ENCODE results near the gene TMEM163.
A peak's percentile ranks its signal among the peaks of the same experiment; 100 is the strongest.

Gene TMEM163

DNA sequence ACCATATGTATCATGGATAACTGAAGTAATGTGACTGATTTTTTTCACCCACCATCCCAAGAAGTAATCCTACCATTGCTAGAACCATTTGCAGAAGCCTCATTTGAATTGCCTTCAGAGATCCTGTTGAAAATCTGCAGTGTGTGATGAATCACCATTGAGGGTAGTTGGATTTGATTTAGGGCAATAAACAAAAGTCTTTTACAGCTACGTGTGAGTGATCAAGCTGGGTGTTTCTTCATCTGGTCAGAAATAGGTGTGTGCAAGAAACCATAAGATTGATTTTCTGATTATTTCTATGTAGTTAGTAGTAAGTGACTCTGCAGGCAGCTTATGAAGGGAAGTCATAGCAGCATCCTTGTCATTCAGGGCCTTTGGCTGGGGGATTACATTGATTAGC, 305.4 kb downstream of the TMEM163 start:
- H3K27ac ChIP-seq, result no peak overlapping the region
- CTCF ChIA-PET, result no interaction called here
- POLR2A ChIA-PET (ENCODE audit: low non-redundant PET), result no interaction called here

DNA sequence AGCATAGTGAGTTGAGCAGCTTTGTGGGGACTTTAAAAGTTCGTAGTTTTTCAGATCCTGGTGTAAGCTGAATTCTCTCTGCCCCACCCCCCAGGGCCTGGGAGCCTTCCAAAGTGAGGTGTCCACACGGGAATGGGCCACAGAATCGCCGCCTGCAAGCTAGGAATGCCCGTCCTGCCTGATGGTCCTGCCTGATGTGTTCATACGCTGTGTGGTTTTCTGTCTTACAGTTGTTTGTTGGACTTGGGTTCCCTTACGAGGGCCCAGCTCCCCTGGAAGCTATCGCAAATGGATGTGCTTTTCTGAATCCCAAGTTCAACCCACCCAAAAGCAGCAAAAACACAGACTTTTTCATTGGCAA, 306.2 kb downstream of the TMEM163 start:
- no peak overlapping the region for H3K27ac ChIP-seq
- TF ChIP-seq, protein P1, sequence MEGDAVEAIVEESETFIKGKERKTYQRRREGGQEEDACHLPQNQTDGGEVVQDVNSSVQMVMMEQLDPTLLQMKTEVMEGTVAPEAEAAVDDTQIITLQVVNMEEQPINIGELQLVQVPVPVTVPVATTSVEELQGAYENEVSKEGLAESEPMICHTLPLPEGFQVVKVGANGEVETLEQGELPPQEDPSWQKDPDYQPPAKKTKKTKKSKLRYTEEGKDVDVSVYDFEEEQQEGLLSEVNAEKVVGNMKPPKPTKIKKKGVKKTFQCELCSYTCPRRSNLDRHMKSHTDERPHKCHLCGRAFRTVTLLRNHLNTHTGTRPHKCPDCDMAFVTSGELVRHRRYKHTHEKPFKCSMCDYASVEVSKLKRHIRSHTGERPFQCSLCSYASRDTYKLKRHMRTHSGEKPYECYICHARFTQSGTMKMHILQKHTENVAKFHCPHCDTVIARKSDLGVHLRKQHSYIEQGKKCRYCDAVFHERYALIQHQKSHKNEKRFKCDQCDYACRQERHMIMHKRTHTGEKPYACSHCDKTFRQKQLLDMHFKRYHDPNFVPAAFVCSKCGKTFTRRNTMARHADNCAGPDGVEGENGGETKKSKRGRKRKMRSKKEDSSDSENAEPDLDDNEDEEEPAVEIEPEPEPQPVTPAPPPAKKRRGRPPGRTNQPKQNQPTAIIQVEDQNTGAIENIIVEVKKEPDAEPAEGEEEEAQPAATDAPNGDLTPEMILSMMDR (conservative IDR thresholded peaks at IDR 0.05; ENCODE audit: low read depth), result no peak
- ChIA-PET POLR2A (ENCODE audit: low non-redundant PET) (no interaction called here), CTCF (interaction anchor here (0.6 to 1.8 kb wide), 10 partner anchors 11 to 296 kb away, joined by 3 to 9 read pairs (median 5); no protein-coding TSS in a partner anchor)
- no peak for DNase-seq (ENCODE audit: low spot score)

More for the DNA sequence above, 305.4 kb downstream of the TMEM163 start:
- DNase-seq (ENCODE audit: low spot score), result no peak
- TF ChIP-seq, protein P1 (conservative IDR thresholded peaks at IDR 0.05; ENCODE audit: low read depth), result no peak

DNA sequence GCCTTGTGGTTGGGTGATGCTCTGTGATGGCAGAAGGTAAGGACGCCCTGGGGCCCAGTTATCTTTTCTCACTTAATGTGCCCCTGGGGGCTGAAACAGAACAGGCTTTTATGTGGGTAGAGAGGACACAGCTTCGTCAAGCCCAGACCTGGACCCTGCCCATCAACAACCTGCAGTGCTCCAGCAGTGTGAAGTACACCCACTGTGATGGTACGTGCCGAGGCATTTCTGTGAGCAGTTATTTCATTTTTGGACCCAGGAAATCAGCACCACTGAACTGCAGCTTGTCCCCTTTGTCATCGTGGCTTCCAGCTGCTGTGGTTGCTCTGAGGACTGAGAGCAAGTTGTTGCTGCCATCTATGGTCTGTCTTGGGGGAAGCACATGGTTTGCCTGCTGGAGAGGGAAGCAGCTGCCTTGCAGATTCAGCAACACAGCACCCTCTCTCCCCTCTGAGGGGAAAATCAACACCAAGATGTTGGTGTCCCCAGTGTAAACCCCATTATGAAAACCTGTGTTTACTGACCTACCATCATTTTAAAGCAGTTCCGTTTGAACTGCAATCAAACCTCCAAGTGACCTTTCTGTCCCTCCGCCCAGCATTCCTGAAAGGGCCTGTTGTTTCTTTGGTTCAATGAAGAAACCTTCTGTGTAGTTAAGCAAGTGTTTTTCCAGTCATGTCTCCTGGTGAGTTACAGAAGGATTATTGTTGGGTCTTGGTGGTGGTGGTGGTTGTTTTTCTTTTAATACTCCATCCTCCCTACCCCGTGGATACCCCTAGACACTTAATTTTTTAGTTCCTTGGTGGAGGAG, 306.8 kb downstream of the TMEM163 start:
- TF ChIP-seq, protein P1 (conservative IDR thresholded peaks at IDR 0.05; ENCODE audit: low read depth), result peak; percentile 30
- peak; percentile 44 for DNase-seq (ENCODE audit: low spot score)
- H3K27ac ChIP-seq, result no peak overlapping the region
- POLR2A ChIA-PET (ENCODE audit: low non-redundant PET), result no interaction called here
- CTCF ChIA-PET, result interaction anchor here (0.6 to 1.8 kb wide), 13 partner anchors 11 to 295 kb away, joined by 3 to 9 read pairs (median 4); partner anchors contain the start of gene MGAT5

DNA sequence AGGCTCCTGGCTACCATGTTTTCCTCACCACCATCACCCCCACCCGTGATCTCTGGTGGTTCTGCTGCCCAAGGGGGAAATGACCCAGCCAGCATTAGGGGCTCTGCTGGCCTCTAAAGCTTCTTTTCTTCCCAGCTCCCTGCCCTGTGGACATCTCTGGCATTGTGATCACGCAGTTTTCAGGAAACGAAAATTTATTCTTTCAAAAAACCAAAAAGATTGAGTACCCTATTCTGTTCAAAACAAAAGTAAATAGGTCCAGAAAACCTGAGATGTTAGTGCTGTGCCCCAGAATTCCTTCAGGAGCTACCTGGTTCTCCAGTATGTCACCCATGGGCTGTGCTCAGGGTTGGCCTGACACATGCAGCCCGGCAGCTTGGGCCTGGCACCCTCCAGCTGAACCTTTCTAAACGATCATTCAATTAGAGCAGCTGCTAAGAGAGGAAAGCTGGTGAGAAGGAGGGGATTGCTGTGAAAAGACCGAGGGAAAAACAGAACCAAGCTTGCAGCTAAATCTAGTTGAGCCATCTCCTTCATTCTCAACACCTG, 307.4 kb downstream of the TMEM163 start:
- no peak for DNase-seq (ENCODE audit: low spot score)
- TF ChIP-seq, protein P1 (conservative IDR thresholded peaks at IDR 0.05; ENCODE audit: low read depth), result no peak
- ChIA-PET CTCF (interaction anchor here (0.6 to 1.8 kb wide), 11 partner anchors 10 to 301 kb away, joined by 3 to 9 read pairs (median 3); partner anchors contain the start of gene MGAT5), POLR2A (ENCODE audit: low non-redundant PET) (no interaction called here)
- H3K27ac ChIP-seq, result no peak overlapping the region

DNA sequence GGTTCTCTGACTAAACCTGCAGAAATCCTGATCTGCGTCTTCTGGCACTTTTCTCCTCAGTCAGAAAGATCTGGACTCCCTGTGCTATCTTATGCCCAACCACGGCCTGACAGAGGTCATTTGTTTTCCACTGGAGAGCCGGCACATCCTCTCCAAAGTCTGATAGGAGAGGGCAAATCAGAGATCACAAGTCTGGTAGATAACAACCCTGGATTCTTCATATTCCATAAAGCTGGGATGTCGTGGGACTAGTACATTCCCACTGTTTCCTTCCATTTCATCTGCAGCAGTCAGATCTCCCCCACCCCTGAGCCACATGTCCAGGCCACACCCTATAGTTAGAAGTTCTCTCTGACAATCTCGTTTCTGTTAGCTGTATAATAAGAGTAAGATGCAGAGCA, 308.0 kb downstream of the TMEM163 start:
- H3K27ac ChIP-seq, result no peak overlapping the region
- POLR2A ChIA-PET (ENCODE audit: low non-redundant PET), result no interaction called here
- TF ChIP-seq, protein P1 (conservative IDR thresholded peaks at IDR 0.05; ENCODE audit: low read depth), result no peak
- CTCF ChIA-PET, result interaction anchor here (0.6 to 1.7 kb wide), 3 partner anchors 50 to 302 kb away, joined by 3 to 8 read pairs (median 3); no protein-coding TSS in a partner anchor
- no peak for DNase-seq (ENCODE audit: low spot score)

DNA sequence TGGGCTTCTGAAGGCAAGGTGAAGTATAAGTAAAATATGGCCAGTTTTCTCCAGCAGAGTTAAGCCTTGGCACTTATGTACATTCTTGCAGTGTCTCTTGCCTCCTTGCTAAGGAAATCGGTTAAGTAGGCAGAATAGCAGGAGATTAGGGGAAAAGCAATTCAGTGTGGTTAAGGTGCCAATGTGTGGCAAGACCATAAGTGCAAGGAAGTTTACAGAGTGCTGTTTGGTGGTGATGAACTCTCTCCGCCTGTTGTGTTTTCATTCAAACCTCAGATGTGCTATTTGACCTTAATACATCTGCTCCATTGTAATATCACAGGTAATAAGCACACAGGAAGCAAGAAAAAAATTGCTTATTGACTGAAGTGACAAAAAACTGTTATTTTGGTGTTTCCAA, 308.8 kb downstream of the TMEM163 start:
- DNase-seq (ENCODE audit: low spot score), result no peak
- ChIA-PET POLR2A (ENCODE audit: low non-redundant PET) (no interaction called here), CTCF (no interaction called here)
- no peak overlapping the region for H3K27ac ChIP-seq
- TF ChIP-seq, protein P1 (conservative IDR thresholded peaks at IDR 0.05; ENCODE audit: low read depth), result no peak

Data from RWPE1 (cell line).